CD4-positive, alpha-beta memory T cell (primary cell): ENCODE data around the gene B4GALT1. TPM values are rescaled to one million over a fixed set of nuclear protein-coding genes. Genes with fewer than 3 reads are reported as not detected.

ENCODE experiments used
- CTCF ChIA-PET: fragments of 350-600 bp; sonication (Branson Sonifier 250); formaldehyde crosslinking; loops from one replicate; lab custom pipeline; 2021; ENCODE audit warnings: inconsistent platforms; ENCODE audit not compliant: partially characterized antibody; lab: Charles Lee
- POLR2A ChIA-PET: fragments of 350-600 bp; sonication (Branson Sonifier 250); formaldehyde crosslinking; loops from one replicate; lab custom pipeline; 2021; ENCODE audit not compliant: partially characterized antibody; lab: Charles Lee
- DNase-seq, 5 donors: peaks; one replicate each; pipeline versions ENCODE4 v3.0.0 to v3.0.0-alpha.2; 2020 to 2022; ENCODE audit warnings: mixed read lengths in 1 of 5
- H3K27ac ChIP-seq: one replicate; pipeline ENCODE4 v1.7.0; 2013; ENCODE audit warnings: low read depth, low read length
- H3K27me3 ChIP-seq: 2 replicates; pipeline ENCODE4 v1.7.0; 2013; ENCODE audit warnings: mild to moderate bottlenecking, low read length, moderate library complexity; ENCODE audit not compliant: insufficient read depth
- H3K36me3 ChIP-seq: 2 replicates; pipeline ENCODE4 v1.7.0; 2013; ENCODE audit warnings: mild to moderate bottlenecking, low read length, moderate library complexity; ENCODE audit not compliant: insufficient read depth
- H3K4me1 ChIP-seq: 2 replicates; pipeline ENCODE4 v1.7.0; 2013; ENCODE audit warnings: mild to moderate bottlenecking, low read length, moderate library complexity; ENCODE audit not compliant: insufficient read depth
- H3K4me3 ChIP-seq, 2 donors: one replicate each; pipeline ENCODE4 v1.7.0; 2013; ENCODE audit warnings: low read length in 2 of 2, mild to moderate bottlenecking in 1 of 2
- H3K9me3 ChIP-seq, 2 donors: one replicate each; pipeline ENCODE4 v1.7.0; 2013; ENCODE audit warnings: low read length in 2 of 2, control low read depth in 1 of 2; ENCODE audit not compliant: control insufficient read depth in 1 of 2
- H3K27ac Mint-ChIP-seq, 7 donors: one replicate each; pipeline ENCODE4 v1.8.0; 2020 to 2021; ENCODE audit warnings: mixed read lengths in 7 of 7, mild to moderate bottlenecking in 6 of 7, inconsistent platforms in 3 of 7, moderate library complexity in 3 of 7
- H3K27me3 Mint-ChIP-seq, 2 donors: one replicate each; pipeline ENCODE4 v1.8.0; 2020 to 2021; ENCODE audit warnings: mixed read lengths in 2 of 2
- H3K36me3 Mint-ChIP-seq, 2 donors: one replicate each; pipeline ENCODE4 v1.8.0; 2020 to 2021; ENCODE audit warnings: mixed read lengths in 2 of 2, inconsistent platforms in 1 of 2, mild to moderate bottlenecking in 1 of 2
- H3K4me1 Mint-ChIP-seq, 4 donors: one replicate each; pipeline ENCODE4 v1.8.0; 2020 to 2021; ENCODE audit warnings: mixed read lengths in 4 of 4, mild to moderate bottlenecking in 1 of 4
- H3K4me3 Mint-ChIP-seq, 8 donors: one replicate each; pipeline ENCODE4 v1.8.0; 2020 to 2021; ENCODE audit warnings: mixed read lengths in 8 of 8, mild to moderate bottlenecking in 7 of 8, moderate library complexity in 6 of 8, inconsistent platforms in 3 of 8
- H3K9me3 Mint-ChIP-seq, 8 donors: one replicate each; pipeline ENCODE4 v1.8.0; 2020 to 2021; ENCODE audit warnings: mixed read lengths in 8 of 8, mild to moderate bottlenecking in 5 of 8, inconsistent platforms in 3 of 8, moderate library complexity in 1 of 8
- intact Hi-C: fragments of 100-400 bp; cut with micrococcal nuclease; formaldehyde crosslinking; loops from one replicate; pipeline ENCODE4 v1.15.1; 2023
- polyA plus RNA-seq, 2 donors: library from polyadenylated mRNA; unstranded; fragments of 300-500 nt; fragmentation: Illumina TruSeq; gene quantifications; one replicate each; pipeline ENCODE4 v1.2.3, GENCODE V29; 2021
- total RNA-seq, 2 experiments: library from RNA; stranded (reverse); gene quantifications; one replicate each; pipeline ENCODE4 v1.2.3, GENCODE V29; 2021

B4GALT1 gene
- total and polyA plus RNA-seq, 4 experiments from 2014 or later: 16.6 to 56.0 (median 43.1) TPM

- no peak for DNase-seq
- Mint-ChIP-seq H3K27ac (peak overlapping the region; percentile 83 to 94 (median 89)), H3K36me3 (peaks cover 18 to 39% of the 10 kb centered on the region in 2 donors), H3K27me3 (no peaks in the 10 kb centered on the region), H3K4me3 (peak overlapping the region in 7 of 8 donors; percentile 35 to 88 (median 75)), H3K9me3 (no peaks in the 10 kb centered on the region), H3K4me1 (peaks cover 68 to 92% (median 80%) of the 10 kb centered on the region in 4 donors)
- no peak overlapping the region for H3K27ac ChIP-seq
- POLR2A ChIA-PET: interaction anchor here (1.2 to 18.4 kb wide), 3 partner anchors 9 to 25 kb away, joined by 3 to 376 read pairs (median 3); partner anchors contain the start of gene B4GALT1
- CTCF ChIA-PET: interaction anchor here (3.0 kb wide), 1 partner anchor 30 kb away, joined by 11 read pairs; no protein-coding TSS in a partner anchor
- no peak overlapping the region for H3K4me3 ChIP-seq
- H3K4me1 ChIP-seq: peaks cover 86% of the 10 kb centered on the region
- intact Hi-C loops: no loop called here
- H3K9me3 ChIP-seq: no peaks in the 10 kb centered on the region
- no peaks in the 10 kb centered on the region for H3K27me3 ChIP-seq
- H3K36me3 ChIP-seq: peaks cover 5% of the 10 kb centered on the region
These were observed 28.4 kb downstream of the B4GALT1 start for GRCh38 chr9:33138768-33139167.

DNA sequence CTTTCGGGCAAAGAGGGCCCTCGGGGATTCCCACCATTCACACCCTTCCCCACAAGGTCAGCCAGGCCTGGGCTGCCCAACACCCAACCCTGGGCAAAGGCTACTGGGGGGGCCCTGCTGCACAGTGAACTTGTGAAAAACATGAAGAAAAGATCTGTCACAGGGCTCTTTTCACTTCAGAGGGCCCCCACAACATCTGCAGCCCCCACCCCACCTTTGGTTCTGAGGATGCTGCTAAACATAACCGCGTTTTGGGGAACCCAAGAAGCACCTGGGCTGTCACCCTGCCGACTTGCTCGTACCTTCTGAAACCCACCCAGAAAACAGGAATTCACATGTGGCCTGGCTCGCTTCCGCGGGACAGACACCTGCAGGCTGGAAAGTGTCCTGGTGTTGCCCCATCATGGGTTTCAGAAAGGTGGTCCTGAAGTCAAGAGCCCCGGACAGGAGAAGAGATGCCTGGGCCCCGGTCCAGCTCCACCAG, 29.3 kb downstream of the B4GALT1 start:
- intact Hi-C loops: no loop called here
- Mint-ChIP-seq H3K36me3 (peaks cover 24 to 48% of the 10 kb centered on the region in 2 donors), H3K9me3 (no peaks in the 10 kb centered on the region), H3K27ac (peak overlapping the region; percentile 84 to 94 (median 92)), H3K4me1 (peaks cover 62 to 89% (median 73%) of the 10 kb centered on the region in 4 donors), H3K27me3 (no peaks in the 10 kb centered on the region), H3K4me3 (peak overlapping the region in 7 of 8 donors; percentile 54 to 88 (median 66))
- Histone ChIP-seq H3K36me3 (peaks cover 12% of the 10 kb centered on the region), H3K4me3 (no peak overlapping the region), H3K9me3 (no peaks in the 10 kb centered on the region), H3K27ac (no peak overlapping the region), H3K4me1 (peaks cover 77% of the 10 kb centered on the region), H3K27me3 (no peaks in the 10 kb centered on the region)
- DNase-seq: no peak
- ChIA-PET CTCF (interaction anchor here (0.7 to 1.1 kb wide), 2 partner anchors 28 to 41 kb away, joined by 3 read pairs; no protein-coding TSS in a partner anchor), POLR2A (interaction anchor here (1.2 to 18.4 kb wide), 3 partner anchors 12 to 26 kb away, joined by 3 to 376 read pairs (median 3); partner anchors contain the start of gene B4GALT1)

GRCh38 chr9:33136721-33137670, 30.1 kb downstream of the B4GALT1 start:
- peak overlapping the region; percentile 6 to 88 (median 64) for H3K4me3 Mint-ChIP-seq
- ChIA-PET CTCF (interaction anchor here (0.7 to 1.1 kb wide), 3 partner anchors 28 to 42 kb away, joined by 3 read pairs; partner anchors contain the start of gene B4GALT1), POLR2A (interaction anchor here (0.6 to 18.4 kb wide), 5 partner anchors 9 to 153 kb away, joined by 3 to 376 read pairs (median 3); partner anchors contain the start of gene B4GALT1)
- H3K4me1 ChIP-seq: peaks cover 68% of the 10 kb centered on the region
- no peak overlapping the region for H3K27ac ChIP-seq
- H3K36me3 ChIP-seq: peaks cover 12% of the 10 kb centered on the region
- no peaks in the 10 kb centered on the region for H3K9me3 Mint-ChIP-seq
- no peak overlapping the region for H3K4me3 ChIP-seq
- H3K4me1 Mint-ChIP-seq: peaks cover 58 to 81% (median 70%) of the 10 kb centered on the region in 4 donors
- no peaks in the 10 kb centered on the region for H3K27me3 ChIP-seq
- peaks cover 27 to 52% of the 10 kb centered on the region in 2 donors for H3K36me3 Mint-ChIP-seq
- peak overlapping the region; percentile 86 to 94 (median 92) for H3K27ac Mint-ChIP-seq
- intact Hi-C loops: no loop called here
- H3K27me3 Mint-ChIP-seq: no peaks in the 10 kb centered on the region
- no peaks in the 10 kb centered on the region for H3K9me3 ChIP-seq
- DNase-seq: no peak

- Histone ChIP-seq H3K4me3 (no peak overlapping the region), H3K27ac (no peak overlapping the region), H3K4me1 (peaks cover 62% of the 10 kb centered on the region), H3K36me3 (peaks cover 12% of the 10 kb centered on the region), H3K9me3 (no peaks in the 10 kb centered on the region), H3K27me3 (no peaks in the 10 kb centered on the region)
- DNase-seq: no peak
- Mint-ChIP-seq H3K36me3 (peaks cover 33 to 56% of the 10 kb centered on the region in 2 donors), H3K9me3 (peaks cover 0 to 2% (median 0%) of the 10 kb centered on the region in 8 donors), H3K27me3 (no peaks in the 10 kb centered on the region), H3K4me1 (peaks cover 54 to 78% (median 68%) of the 10 kb centered on the region in 4 donors), H3K27ac (peak overlapping the region in 6 of 7 donors; percentile 74 to 94 (median 84)), H3K4me3 (peak overlapping the region in 6 of 8 donors; percentile 22 to 61 (median 31))
- intact Hi-C loops: no loop called here
- CTCF ChIA-PET: interaction anchor here (0.7 to 1.2 kb wide), 2 partner anchors 32 to 91 kb away, joined by 3 to 4 read pairs; partner anchors contain the start of gene B4GALT1
- POLR2A ChIA-PET: interaction anchor here (18.4 kb wide), 1 partner anchor 29 kb away, joined by 376 read pairs; the partner anchor contains the start of gene B4GALT1
These were observed 31.6 kb downstream of the B4GALT1 start for GRCh38 chr9:33135470-33135958.

DNA sequence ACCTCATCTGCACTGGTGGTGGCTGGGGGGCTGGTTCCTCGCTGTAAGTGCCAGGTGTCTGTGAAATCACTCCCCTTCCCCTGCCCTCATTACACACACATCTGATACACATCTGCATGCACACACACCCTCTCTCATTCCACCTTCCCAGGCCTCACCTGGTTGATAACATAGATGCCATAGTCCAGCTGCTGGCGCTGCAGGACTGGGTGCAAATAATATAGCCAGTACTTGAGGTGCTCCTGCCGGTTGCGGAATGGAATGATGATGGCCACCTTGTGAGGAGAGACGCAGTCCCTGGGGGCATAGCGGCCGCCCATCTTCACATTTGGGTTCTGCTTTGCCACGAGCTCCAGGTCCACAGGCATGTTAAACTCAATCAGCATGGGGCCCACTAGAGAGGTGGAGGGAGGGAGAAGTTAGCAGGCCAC, 32.1 kb downstream of the B4GALT1 start:
- CTCF ChIA-PET: interaction anchor here (0.7 kb wide), 1 partner anchor 32 kb away, joined by 3 read pairs; the partner anchor contains the start of gene B4GALT1
- H3K9me3 Mint-ChIP-seq: peaks cover 0 to 2% (median 0%) of the 10 kb centered on the region in 8 donors
- Histone ChIP-seq H3K4me3 (no peak overlapping the region), H3K36me3 (peaks cover 15% of the 10 kb centered on the region), H3K4me1 (peaks cover 58% of the 10 kb centered on the region), H3K27me3 (no peaks in the 10 kb centered on the region), H3K9me3 (no peaks in the 10 kb centered on the region), H3K27ac (no peak overlapping the region)
- no peak for DNase-seq
- POLR2A ChIA-PET: interaction anchor here (18.4 kb wide), 1 partner anchor 29 kb away, joined by 376 read pairs; the partner anchor contains the start of gene B4GALT1
- intact Hi-C loops: no loop called here
- H3K27me3 Mint-ChIP-seq: no peaks in the 10 kb centered on the region
- H3K27ac Mint-ChIP-seq: peak overlapping the region in 6 of 7 donors; percentile 39 to 94 (median 42)
- peak overlapping the region in 2 of 8 donors; percentile 12 to 41 for H3K4me3 Mint-ChIP-seq
- peaks cover 38 to 60% of the 10 kb centered on the region in 2 donors for H3K36me3 Mint-ChIP-seq
- peaks cover 53 to 79% (median 68%) of the 10 kb centered on the region in 4 donors for H3K4me1 Mint-ChIP-seq

GRCh38 chr9:33133186-33133585, 34.0 kb downstream of the B4GALT1 start:
- peak overlapping the region in 4 of 7 donors; percentile 12 to 94 (median 40) for H3K27ac Mint-ChIP-seq

More at GRCh38 chr9:33133186-33133585, 34.0 kb downstream of the B4GALT1 start:
- Mint-ChIP-seq H3K27me3 (no peaks in the 10 kb centered on the region), H3K4me1 (peaks cover 37 to 76% (median 59%) of the 10 kb centered on the region in 4 donors), H3K36me3 (peaks cover 49 to 74% of the 10 kb centered on the region in 2 donors), H3K4me3 (no peak overlapping the region), H3K9me3 (peaks cover 0 to 2% (median 0%) of the 10 kb centered on the region in 8 donors)
- no peak for DNase-seq
- Histone ChIP-seq H3K4me3 (no peak overlapping the region), H3K27ac (no peak overlapping the region), H3K36me3 (peaks cover 34% of the 10 kb centered on the region), H3K4me1 (peaks cover 42% of the 10 kb centered on the region), H3K9me3 (no peaks in the 10 kb centered on the region), H3K27me3 (no peaks in the 10 kb centered on the region)
- POLR2A ChIA-PET: interaction anchor here (1.2 to 18.4 kb wide), 2 partner anchors 9 to 31 kb away, joined by 4 to 376 read pairs; partner anchors contain the start of gene B4GALT1
- CTCF ChIA-PET: no interaction called here
- intact Hi-C loops: loop anchor here (5.0 kb wide), 1 partner anchor 34 kb away; the partner anchor contains the start of gene B4GALT1
